HG02642 (cell line): Measurements from ENCODE around the gene FCER2.
"Not testable (repeated sequence)": the region's sequence is repeated elsewhere in the genome, so short reads cannot be mapped to it uniquely, and the experiment has no call there.

Source experiments
- ATAC-seq: cut with Tn5 transposase; IDR thresholded peaks from one replicate; pipeline ENCODE4 v1.9.1; 2021; ENCODE audit warnings: mild to moderate bottlenecking; ENCODE audit not compliant: unreplicated experiment, poor library complexity

Gene FCER2

GRCh38 chr19:7654401-7654800 is 47.5 kb downstream of the FCER2 start:
- ATAC-seq, result no peak

- peak; percentile 57 for ATAC-seq
Observed at GRCh38 chr19:7652061-7652641, 49.8 kb downstream of the FCER2 start.

- ATAC-seq, result no peak
Observed at GRCh38 chr19:7650148-7650547, 51.8 kb downstream of the FCER2 start.

- ATAC-seq, result no peak
Observed at GRCh38 chr19:7648265-7649014, 53.5 kb downstream of the FCER2 start.

GRCh38 chr19:7647156-7647555 is 54.8 kb downstream of the FCER2 start:
- no peak for ATAC-seq

GRCh38 chr19:7646426-7646700 is 55.6 kb downstream of the FCER2 start:
- no peak for ATAC-seq

- ATAC-seq, result no peak
Observed at GRCh38 chr19:7645656-7646425, 56.1 kb downstream of the FCER2 start.

- no peak for ATAC-seq
Observed at GRCh38 chr19:7645163-7645562, 56.8 kb downstream of the FCER2 start.

GRCh38 chr19:7644550-7644877 is 57.4 kb downstream of the FCER2 start:
- no peak for ATAC-seq

- not testable (repeated sequence) for ATAC-seq
Observed at GRCh38 chr19:7643629-7644549, 58.0 kb downstream of the FCER2 start.

GRCh38 chr19:7643031-7643415 is 58.9 kb downstream of the FCER2 start:
- no peak for ATAC-seq

GRCh38 chr19:7642295-7643030 is 59.5 kb downstream of the FCER2 start:
- no peak for ATAC-seq

- no peak for ATAC-seq
Observed at GRCh38 chr19:7641290-7642276, 60.3 kb downstream of the FCER2 start.

GRCh38 chr19:7640803-7641202 is 61.1 kb downstream of the FCER2 start:
- no peak for ATAC-seq

- no peak for ATAC-seq
Observed at GRCh38 chr19:7639863-7640348, 62.0 kb downstream of the FCER2 start.

- no peak for ATAC-seq
Observed at GRCh38 chr19:7638802-7639465, 63.0 kb downstream of the FCER2 start.
